ENCODE measurements around the gene GCSH.

GCSH gene

GRCh38 chr16:81138831-81139557, 42.8 kb upstream of the GCSH start:
- H4K8ac ChIP-seq (ENCODE audit: low read length) = no peak overlapping the region
- DNase-seq = no peak
- WGBS = 90% methylated on average over 9 of the region's 9 CpGs

GRCh38 chr16:81137754-81138153, 41.6 kb upstream of the GCSH start:
- Histone ChIP-seq H3K9ac (ENCODE audit: low read length) (no peak overlapping the region), H4K91ac (ENCODE audit: low read length) (no peak overlapping the region), H2BK5ac (ENCODE audit: low read depth, low read length, poor library complexity, severe bottlenecking) (no peak overlapping the region), H3K4ac (ENCODE audit: low read depth in 1 of 2, low read length in 2 of 2) (no peak overlapping the region), H3K27ac (ENCODE audit: low read length, poor library complexity, severe bottlenecking) (no peak overlapping the region), H3K9me3 (ENCODE audit: control insufficient read depth, low read length) (no peaks in the 10 kb centered on the region), H3K14ac (ENCODE audit: low read length in 2 of 2) (no peak overlapping the region), H3K23ac (ENCODE audit: low read length in 2 of 2) (no peak overlapping the region), H2AK5ac (ENCODE audit: low read length, severe bottlenecking) (no peak overlapping the region), H2BK120ac (ENCODE audit: low read depth, low read length) (no peak overlapping the region), H3K27me3 (ENCODE audit: control insufficient read depth in 1 of 2, insufficient read depth in 1 of 2, low read length in 2 of 2) (no peaks in the 10 kb centered on the region), H4K8ac (ENCODE audit: low read length) (no peak overlapping the region), H2BK15ac (ENCODE audit: low read depth, poor library complexity, severe bottlenecking) (no peak overlapping the region), H3K79me1 (replicated peaks; ENCODE audit: low read length, poor library complexity, severe bottlenecking) (no peaks in the 10 kb centered on the region), H2BK12ac (ENCODE audit: low read length in 2 of 2) (no peak overlapping the region), H3K4me3 (ENCODE audit: insufficient read depth in 1 of 2, low read depth in 1 of 2, low read length in 2 of 2) (no peak overlapping the region), H2AFZ (ENCODE audit: low read depth, low read length) (no peak overlapping the region), H3K18ac (ENCODE audit: low read depth in 1 of 2, low read length in 2 of 2) (no peak overlapping the region), H3K4me2 (ENCODE audit: low read length, poor library complexity, severe bottlenecking) (no peak overlapping the region), H3K36me3 (ENCODE audit: control insufficient read depth in 1 of 2, insufficient read depth in 2 of 2, low read depth in 1 of 2, low read length in 2 of 2) (no peaks in the 10 kb centered on the region), H3K4me1 (ENCODE audit: control insufficient read depth, insufficient read depth, low read depth, low read length) (no peaks in the 10 kb centered on the region)
- no peak for DNase-seq
- WGBS = 83% methylated on average over 9 of the region's 9 CpGs

More at GRCh38 chr16:81138831-81139557, 42.8 kb upstream of the GCSH start:
- H3K4me1 ChIP-seq (ENCODE audit: control insufficient read depth, insufficient read depth, low read depth, low read length) = no peaks in the 10 kb centered on the region
- no peak overlapping the region for H3K4ac ChIP-seq (ENCODE audit: low read depth in 1 of 2, low read length in 2 of 2)
- H4K91ac ChIP-seq (ENCODE audit: low read length) = peak overlapping the region; percentile 41
- H3K18ac ChIP-seq (ENCODE audit: low read depth in 1 of 2, low read length in 2 of 2) = no peak overlapping the region
- H3K79me1 ChIP-seq (replicated peaks; ENCODE audit: low read length, poor library complexity, severe bottlenecking) = no peaks in the 10 kb centered on the region
- H3K9me3 ChIP-seq (ENCODE audit: control insufficient read depth, low read length) = no peaks in the 10 kb centered on the region
- no peak overlapping the region for H2BK5ac ChIP-seq (ENCODE audit: low read depth, low read length, poor library complexity, severe bottlenecking)
- no peak overlapping the region for H2BK120ac ChIP-seq (ENCODE audit: low read depth, low read length)
- H2AFZ ChIP-seq (ENCODE audit: low read depth, low read length) = no peak overlapping the region
- no peak overlapping the region for H2AK5ac ChIP-seq (ENCODE audit: low read length, severe bottlenecking)
- peak overlapping the region; percentile 77 for H2BK15ac ChIP-seq (ENCODE audit: low read depth, poor library complexity, severe bottlenecking)
- H3K4me3 ChIP-seq (ENCODE audit: insufficient read depth in 1 of 2, low read depth in 1 of 2, low read length in 2 of 2) = no peak overlapping the region
- H3K23ac ChIP-seq (ENCODE audit: low read length in 2 of 2) = peak overlapping the region in 1 of 2 experiments; percentile 56
- no peak overlapping the region for H3K14ac ChIP-seq (ENCODE audit: low read length in 2 of 2)
- H3K27me3 ChIP-seq (ENCODE audit: control insufficient read depth in 1 of 2, insufficient read depth in 1 of 2, low read length in 2 of 2) = no peaks in the 10 kb centered on the region
- no peak overlapping the region for H3K4me2 ChIP-seq (ENCODE audit: low read length, poor library complexity, severe bottlenecking)
- H3K36me3 ChIP-seq (ENCODE audit: control insufficient read depth in 1 of 2, insufficient read depth in 2 of 2, low read depth in 1 of 2, low read length in 2 of 2) = no peaks in the 10 kb centered on the region
- no peak overlapping the region for H3K27ac ChIP-seq (ENCODE audit: low read length, poor library complexity, severe bottlenecking)
- H2BK12ac ChIP-seq (ENCODE audit: low read length in 2 of 2) = no peak overlapping the region
- H3K9ac ChIP-seq (ENCODE audit: low read length) = peak overlapping the region; percentile 45

GRCh38 chr16:81136390-81137335, 40.5 kb upstream of the GCSH start:
- peak overlapping the region in 1 of 2 experiments; percentile 54 for H3K4me3 ChIP-seq (ENCODE audit: insufficient read depth in 1 of 2, low read depth in 1 of 2, low read length in 2 of 2)
- H2AFZ ChIP-seq (ENCODE audit: low read depth, low read length) = no peak overlapping the region
- no peak overlapping the region for H2BK5ac ChIP-seq (ENCODE audit: low read depth, low read length, poor library complexity, severe bottlenecking)
- no peaks in the 10 kb centered on the region for H3K4me1 ChIP-seq (ENCODE audit: control insufficient read depth, insufficient read depth, low read depth, low read length)
- no peaks in the 10 kb centered on the region for H3K79me1 ChIP-seq (replicated peaks; ENCODE audit: low read length, poor library complexity, severe bottlenecking)
- H3K4me2 ChIP-seq (ENCODE audit: low read length, poor library complexity, severe bottlenecking) = no peak overlapping the region
- no peak overlapping the region for H3K14ac ChIP-seq (ENCODE audit: low read length in 2 of 2)
- H3K23ac ChIP-seq (ENCODE audit: low read length in 2 of 2) = no peak overlapping the region
- no peak overlapping the region for H3K27ac ChIP-seq (ENCODE audit: low read length, poor library complexity, severe bottlenecking)
- H2BK120ac ChIP-seq (ENCODE audit: low read depth, low read length) = no peak overlapping the region
- H3K4ac ChIP-seq (ENCODE audit: low read depth in 1 of 2, low read length in 2 of 2) = no peak overlapping the region
- no peak overlapping the region for H2BK12ac ChIP-seq (ENCODE audit: low read length in 2 of 2)
- no peaks in the 10 kb centered on the region for H3K27me3 ChIP-seq (ENCODE audit: control insufficient read depth in 1 of 2, insufficient read depth in 1 of 2, low read length in 2 of 2)
- no peak overlapping the region for H4K8ac ChIP-seq (ENCODE audit: low read length)
- peak; percentile 46 for DNase-seq
- peak overlapping the region; percentile 74 for H3K9ac ChIP-seq (ENCODE audit: low read length)
- H3K9me3 ChIP-seq (ENCODE audit: control insufficient read depth, low read length) = no peaks in the 10 kb centered on the region
- no peaks in the 10 kb centered on the region for H3K36me3 ChIP-seq (ENCODE audit: control insufficient read depth in 1 of 2, insufficient read depth in 2 of 2, low read depth in 1 of 2, low read length in 2 of 2)
- H2AK5ac ChIP-seq (ENCODE audit: low read length, severe bottlenecking) = no peak overlapping the region
- H4K91ac ChIP-seq (ENCODE audit: low read length) = no peak overlapping the region
- 49% methylated on average over 11 of the region's 12 CpGs for WGBS
- H2BK15ac ChIP-seq (ENCODE audit: low read depth, poor library complexity, severe bottlenecking) = no peak overlapping the region
- H3K18ac ChIP-seq (ENCODE audit: low read depth in 1 of 2, low read length in 2 of 2) = no peak overlapping the region

DNA sequence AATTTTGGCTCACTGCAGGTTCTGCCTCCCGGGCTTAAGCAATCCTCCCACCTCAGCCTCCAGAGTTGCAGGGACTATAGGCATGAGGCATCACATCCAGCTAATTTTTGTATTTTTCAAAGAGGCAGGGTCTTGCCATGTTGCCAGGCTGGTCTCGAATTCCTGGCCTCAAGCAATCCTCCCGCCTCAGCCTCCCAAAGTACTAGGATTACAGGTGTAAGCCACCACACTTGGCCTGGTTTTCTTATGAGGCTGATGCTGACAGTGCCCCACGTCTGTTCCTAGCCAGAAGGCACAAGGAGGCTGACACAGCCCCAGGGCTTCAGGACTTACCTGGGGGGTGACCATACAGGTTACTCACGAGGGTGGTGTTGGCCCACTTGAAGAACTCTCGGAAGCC, 33.9 kb upstream of the GCSH start:
- no peak overlapping the region for H3K14ac ChIP-seq (ENCODE audit: low read length in 2 of 2)
- no peaks in the 10 kb centered on the region for H3K27me3 ChIP-seq (ENCODE audit: control insufficient read depth in 1 of 2, insufficient read depth in 1 of 2, low read length in 2 of 2)
- no peak overlapping the region for H2BK12ac ChIP-seq (ENCODE audit: low read length in 2 of 2)
- H3K9ac ChIP-seq (ENCODE audit: low read length) = no peak overlapping the region
- 81% methylated on average over 6 of the region's 6 CpGs for WGBS
- H3K9me3 ChIP-seq (ENCODE audit: control insufficient read depth, low read length) = no peaks in the 10 kb centered on the region
- H2AFZ ChIP-seq (ENCODE audit: low read depth, low read length) = no peak overlapping the region
- H3K4me2 ChIP-seq (ENCODE audit: low read length, poor library complexity, severe bottlenecking) = no peak overlapping the region
- H2AK5ac ChIP-seq (ENCODE audit: low read length, severe bottlenecking) = no peak overlapping the region
- no peak overlapping the region for H3K4me3 ChIP-seq (ENCODE audit: insufficient read depth in 1 of 2, low read depth in 1 of 2, low read length in 2 of 2)
- no peaks in the 10 kb centered on the region for H3K36me3 ChIP-seq (ENCODE audit: control insufficient read depth in 1 of 2, insufficient read depth in 2 of 2, low read depth in 1 of 2, low read length in 2 of 2)
- no peak overlapping the region for H3K18ac ChIP-seq (ENCODE audit: low read depth in 1 of 2, low read length in 2 of 2)
- H3K4ac ChIP-seq (ENCODE audit: low read depth in 1 of 2, low read length in 2 of 2) = no peak overlapping the region
- no peak overlapping the region for H2BK120ac ChIP-seq (ENCODE audit: low read depth, low read length)
- no peak for DNase-seq
- no peak overlapping the region for H2BK15ac ChIP-seq (ENCODE audit: low read depth, poor library complexity, severe bottlenecking)
- H4K91ac ChIP-seq (ENCODE audit: low read length) = no peak overlapping the region
- H2BK5ac ChIP-seq (ENCODE audit: low read depth, low read length, poor library complexity, severe bottlenecking) = no peak overlapping the region
- no peaks in the 10 kb centered on the region for H3K79me1 ChIP-seq (replicated peaks; ENCODE audit: low read length, poor library complexity, severe bottlenecking)
- H3K4me1 ChIP-seq (ENCODE audit: control insufficient read depth, insufficient read depth, low read depth, low read length) = no peaks in the 10 kb centered on the region
- no peak overlapping the region for H3K27ac ChIP-seq (ENCODE audit: low read length, poor library complexity, severe bottlenecking)
- no peak overlapping the region for H4K8ac ChIP-seq (ENCODE audit: low read length)
- no peak overlapping the region for H3K23ac ChIP-seq (ENCODE audit: low read length in 2 of 2)
